HCT116 (cell line): ENCODE data around the gene MLPH.

ENCODE experiments used
- POLR2A ChIP-seq: IDR thresholded peaks from 2 replicates; pipeline ENCODE4 v1.7.0; 2011; ENCODE audit warnings: borderline replicate concordance; ENCODE audit not compliant: insufficient read depth, insufficient read length; ENCODE audit errors: extremely low read depth
- TF ChIP-seq, protein P1 (sequence below), 3 experiments: fragments of 200-600 bp in 1 of 3; sonication (generic) in 1 of 3; IDR thresholded peaks in 2 of 3; conservative IDR thresholded peaks in 1 of 3; 2 replicates each; pipeline ENCODE4 v1.5.1; 2012 to 2017; ENCODE audit warnings: low read depth in 2 of 3, low read length in 2 of 3, antibody characterized with exemption in 1 of 3, borderline replicate concordance in 1 of 3, control low read depth in 1 of 3, mild to moderate bottlenecking in 1 of 3, mixed read lengths in 1 of 3, mixed run types in 1 of 3, moderate library complexity in 1 of 3; ENCODE audit not compliant: insufficient read depth in 1 of 3
- TF ChIP-seq, protein P2 (sequence below): IDR thresholded peaks from 2 replicates; pipeline ENCODE4 v1.6.1; 2012

DNA sequence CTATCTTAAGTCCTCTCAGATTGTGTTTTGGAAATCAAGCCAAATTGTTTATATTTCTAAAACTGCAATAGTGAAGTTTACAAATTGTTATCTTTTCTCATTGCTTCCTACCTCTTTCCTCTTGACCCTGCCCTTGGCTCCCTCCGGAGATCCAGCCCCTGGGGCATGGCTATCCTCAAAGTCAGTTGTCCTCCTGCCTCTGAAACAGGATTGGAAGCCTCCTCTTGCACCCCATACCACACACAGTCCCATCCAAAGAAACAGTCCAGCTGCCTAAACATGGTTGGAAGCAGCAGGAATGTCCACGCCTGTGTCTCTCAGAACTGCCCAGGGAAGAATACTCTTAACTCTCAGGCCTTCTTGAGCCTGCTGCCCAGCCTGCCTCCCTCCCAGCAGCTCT lies 43.0 kb upstream of the MLPH start:
- TF ChIP-seq, protein P1, sequence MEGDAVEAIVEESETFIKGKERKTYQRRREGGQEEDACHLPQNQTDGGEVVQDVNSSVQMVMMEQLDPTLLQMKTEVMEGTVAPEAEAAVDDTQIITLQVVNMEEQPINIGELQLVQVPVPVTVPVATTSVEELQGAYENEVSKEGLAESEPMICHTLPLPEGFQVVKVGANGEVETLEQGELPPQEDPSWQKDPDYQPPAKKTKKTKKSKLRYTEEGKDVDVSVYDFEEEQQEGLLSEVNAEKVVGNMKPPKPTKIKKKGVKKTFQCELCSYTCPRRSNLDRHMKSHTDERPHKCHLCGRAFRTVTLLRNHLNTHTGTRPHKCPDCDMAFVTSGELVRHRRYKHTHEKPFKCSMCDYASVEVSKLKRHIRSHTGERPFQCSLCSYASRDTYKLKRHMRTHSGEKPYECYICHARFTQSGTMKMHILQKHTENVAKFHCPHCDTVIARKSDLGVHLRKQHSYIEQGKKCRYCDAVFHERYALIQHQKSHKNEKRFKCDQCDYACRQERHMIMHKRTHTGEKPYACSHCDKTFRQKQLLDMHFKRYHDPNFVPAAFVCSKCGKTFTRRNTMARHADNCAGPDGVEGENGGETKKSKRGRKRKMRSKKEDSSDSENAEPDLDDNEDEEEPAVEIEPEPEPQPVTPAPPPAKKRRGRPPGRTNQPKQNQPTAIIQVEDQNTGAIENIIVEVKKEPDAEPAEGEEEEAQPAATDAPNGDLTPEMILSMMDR (IDR thresholded peaks at IDR 0.05 in 2 of 3, conservative IDR thresholded peaks at IDR 0.05 in 1 of 3; ENCODE audit: borderline replicate concordance in 1 of 3, insufficient read depth in 1 of 3, low read depth in 2 of 3, low read length in 2 of 3): no peak
- TF ChIP-seq POLR2A: no peak
- TF ChIP-seq, protein P2, sequence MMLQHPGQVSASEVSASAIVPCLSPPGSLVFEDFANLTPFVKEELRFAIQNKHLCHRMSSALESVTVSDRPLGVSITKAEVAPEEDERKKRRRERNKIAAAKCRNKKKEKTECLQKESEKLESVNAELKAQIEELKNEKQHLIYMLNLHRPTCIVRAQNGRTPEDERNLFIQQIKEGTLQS: no peak
